ENCODE measurements around the gene SMOC1. TPM values are rescaled to one million over a fixed set of nuclear protein-coding genes. Genes with fewer than 3 reads are reported as not detected.

Gene SMOC1
- total RNA-seq, 2 experiments from 2014 or later = not detected

- DNase-seq = no peak
- Mint-ChIP-seq H3K4me1 (ENCODE audit: low read depth) (no peaks in the 10 kb centered on the region), H3K27ac (no peak overlapping the region), H3K4me3 (no peak overlapping the region), H3K27me3 (ENCODE audit: low read depth) (no peaks in the 10 kb centered on the region), H3K36me3 (ENCODE audit: low read depth) (no peaks in the 10 kb centered on the region), H3K9me3 (no peaks in the 10 kb centered on the region)
- CTCF ChIA-PET = interaction anchor here (0.7 kb wide), 1 partner anchor 764 kb away, joined by 3 read pairs; no protein-coding TSS in a partner anchor
- intact Hi-C loops (cut with micrococcal nuclease) = no loop called here
Observed at GRCh38 chr14:70032016-70032415, 152.8 kb downstream of the SMOC1 start.

GRCh38 chr14:70032447-70032846, 153.2 kb downstream of the SMOC1 start:
- Mint-ChIP-seq H3K4me1 (ENCODE audit: low read depth) (no peaks in the 10 kb centered on the region), H3K9me3 (no peaks in the 10 kb centered on the region), H3K27me3 (ENCODE audit: low read depth) (no peaks in the 10 kb centered on the region), H3K27ac (no peak overlapping the region), H3K36me3 (ENCODE audit: low read depth) (no peaks in the 10 kb centered on the region), H3K4me3 (no peak overlapping the region)
- DNase-seq = no peak
- CTCF ChIA-PET = interaction anchor here (0.6 to 0.7 kb wide), 2 partner anchors 20 to 763 kb away, joined by 3 read pairs; no protein-coding TSS in a partner anchor
- intact Hi-C loops (cut with micrococcal nuclease) = no loop called here

- Mint-ChIP-seq H3K27ac (no peak overlapping the region), H3K36me3 (ENCODE audit: low read depth) (no peaks in the 10 kb centered on the region), H3K27me3 (ENCODE audit: low read depth) (no peaks in the 10 kb centered on the region), H3K4me3 (no peak overlapping the region), H3K4me1 (ENCODE audit: low read depth) (no peaks in the 10 kb centered on the region), H3K9me3 (no peaks in the 10 kb centered on the region)
- intact Hi-C loops (cut with micrococcal nuclease) = no loop called here
- CTCF ChIA-PET = interaction anchor here (0.6 to 2.1 kb wide), 2 partner anchors 20 to 21 kb away, joined by 3 to 7 read pairs; no protein-coding TSS in a partner anchor
- DNase-seq = no peak
Observed at GRCh38 chr14:70033116-70033515, 153.9 kb downstream of the SMOC1 start.

- CTCF ChIA-PET = interaction anchor here (2.1 kb wide), 1 partner anchor 21 kb away, joined by 7 read pairs; no protein-coding TSS in a partner anchor
- DNase-seq = no peak
- no peaks in the 10 kb centered on the region for H3K4me1 Mint-ChIP-seq (ENCODE audit: low read depth)
- intact Hi-C loops (cut with micrococcal nuclease) = no loop called here
- no peak overlapping the region for H3K4me3 Mint-ChIP-seq
- H3K36me3 Mint-ChIP-seq (ENCODE audit: low read depth) = no peaks in the 10 kb centered on the region
- H3K27me3 Mint-ChIP-seq (ENCODE audit: low read depth) = peaks cover under 1% of the 10 kb centered on the region
- H3K9me3 Mint-ChIP-seq = no peaks in the 10 kb centered on the region
- no peak overlapping the region for H3K27ac Mint-ChIP-seq
Observed at GRCh38 chr14:70033561-70033960, 154.3 kb downstream of the SMOC1 start.

- CTCF ChIA-PET = interaction anchor here (0.7 to 2.1 kb wide), 2 partner anchors 21 to 82 kb away, joined by 3 to 7 read pairs; no protein-coding TSS in a partner anchor
- Mint-ChIP-seq H3K9me3 (no peaks in the 10 kb centered on the region), H3K27ac (no peak overlapping the region), H3K4me1 (ENCODE audit: low read depth) (no peaks in the 10 kb centered on the region), H3K36me3 (ENCODE audit: low read depth) (no peaks in the 10 kb centered on the region), H3K4me3 (no peak overlapping the region), H3K27me3 (ENCODE audit: low read depth) (peaks cover 5% of the 10 kb centered on the region)
- no peak for DNase-seq
- intact Hi-C loops (cut with micrococcal nuclease) = no loop called here
Observed at GRCh38 chr14:70034257-70034656, 155.0 kb downstream of the SMOC1 start.

GRCh38 chr14:70036665-70037064, 157.4 kb downstream of the SMOC1 start:
- Mint-ChIP-seq H3K27ac (no peak overlapping the region), H3K36me3 (ENCODE audit: low read depth) (no peaks in the 10 kb centered on the region), H3K27me3 (ENCODE audit: low read depth) (peaks cover 12% of the 10 kb centered on the region), H3K4me3 (no peak overlapping the region), H3K9me3 (no peaks in the 10 kb centered on the region), H3K4me1 (ENCODE audit: low read depth) (no peaks in the 10 kb centered on the region)
- peak; percentile 24 for DNase-seq
- CTCF ChIA-PET = interaction anchor here (1.3 kb wide), 1 partner anchor 9 kb away, joined by 4 read pairs; no protein-coding TSS in a partner anchor
- intact Hi-C loops (cut with micrococcal nuclease) = no loop called here

- Mint-ChIP-seq H3K27me3 (ENCODE audit: low read depth) (peaks cover 16% of the 10 kb centered on the region), H3K36me3 (ENCODE audit: low read depth) (no peaks in the 10 kb centered on the region), H3K4me1 (ENCODE audit: low read depth) (no peaks in the 10 kb centered on the region), H3K9me3 (no peaks in the 10 kb centered on the region), H3K27ac (no peak overlapping the region), H3K4me3 (no peak overlapping the region)
- DNase-seq = no peak
- intact Hi-C loops (cut with micrococcal nuclease) = no loop called here
- CTCF ChIA-PET = no interaction called here
Observed at GRCh38 chr14:70043001-70043400, 163.8 kb downstream of the SMOC1 start.

- no peak overlapping the region for H3K27ac Mint-ChIP-seq
- no peak overlapping the region for H3K4me3 Mint-ChIP-seq
- peaks cover 5% of the 10 kb centered on the region for H3K27me3 Mint-ChIP-seq (ENCODE audit: low read depth)
- H3K9me3 Mint-ChIP-seq = no peaks in the 10 kb centered on the region
- intact Hi-C loops (cut with micrococcal nuclease) = no loop called here
- CTCF ChIA-PET = interaction anchor here (0.8 kb wide), 1 partner anchor 28 kb away, joined by 4 read pairs; no protein-coding TSS in a partner anchor
- no peak for DNase-seq
- H3K4me1 Mint-ChIP-seq (ENCODE audit: low read depth) = no peaks in the 10 kb centered on the region
- no peaks in the 10 kb centered on the region for H3K36me3 Mint-ChIP-seq (ENCODE audit: low read depth)
Observed at GRCh38 chr14:70045310-70045709, 166.1 kb downstream of the SMOC1 start.

- no peaks in the 10 kb centered on the region for H3K36me3 Mint-ChIP-seq (ENCODE audit: low read depth)
- H3K27me3 Mint-ChIP-seq (ENCODE audit: low read depth) = peaks cover 5% of the 10 kb centered on the region
Observed at GRCh38 chr14:70045844-70046535, 166.8 kb downstream of the SMOC1 start.

GRCh38 chr14:70047598-70048312, 168.5 kb downstream of the SMOC1 start:
- Mint-ChIP-seq H3K36me3 (ENCODE audit: low read depth) (no peaks in the 10 kb centered on the region), H3K27ac (no peak overlapping the region), H3K27me3 (ENCODE audit: low read depth) (peaks cover 2% of the 10 kb centered on the region), H3K4me1 (ENCODE audit: low read depth) (peaks cover 6% of the 10 kb centered on the region), H3K4me3 (no peak overlapping the region), H3K9me3 (no peaks in the 10 kb centered on the region)
- CTCF ChIA-PET = no interaction called here
- DNase-seq = no peak
- intact Hi-C loops (cut with micrococcal nuclease) = no loop called here

More at GRCh38 chr14:70045844-70046535, 166.8 kb downstream of the SMOC1 start:
- H3K27ac Mint-ChIP-seq = no peak overlapping the region
- H3K4me3 Mint-ChIP-seq = no peak overlapping the region
- H3K9me3 Mint-ChIP-seq = no peaks in the 10 kb centered on the region
- peak; percentile 23 for DNase-seq
- CTCF ChIA-PET = no interaction called here
- no peaks in the 10 kb centered on the region for H3K4me1 Mint-ChIP-seq (ENCODE audit: low read depth)
- intact Hi-C loops (cut with micrococcal nuclease) = no loop called here

GRCh38 chr14:70048313-70048654, 169.1 kb downstream of the SMOC1 start:
- Mint-ChIP-seq H3K4me1 (ENCODE audit: low read depth) (peaks cover 6% of the 10 kb centered on the region), H3K9me3 (no peaks in the 10 kb centered on the region), H3K27me3 (ENCODE audit: low read depth) (peaks cover 2% of the 10 kb centered on the region), H3K4me3 (no peak overlapping the region), H3K36me3 (ENCODE audit: low read depth) (no peaks in the 10 kb centered on the region), H3K27ac (no peak overlapping the region)
- intact Hi-C loops (cut with micrococcal nuclease) = no loop called here
- no peak for DNase-seq
- CTCF ChIA-PET = no interaction called here

GRCh38 chr14:70049605-70050004, 170.4 kb downstream of the SMOC1 start:
- intact Hi-C loops (cut with micrococcal nuclease) = no loop called here
- Mint-ChIP-seq H3K9me3 (no peaks in the 10 kb centered on the region), H3K27ac (no peak overlapping the region), H3K4me1 (ENCODE audit: low read depth) (peaks cover 6% of the 10 kb centered on the region), H3K36me3 (ENCODE audit: low read depth) (no peaks in the 10 kb centered on the region), H3K4me3 (no peak overlapping the region), H3K27me3 (ENCODE audit: low read depth) (no peaks in the 10 kb centered on the region)
- CTCF ChIA-PET = no interaction called here
- no peak for DNase-seq

Measured in activated naive CD4-positive, alpha-beta T cell treated with anti-CD3 and anti-CD28 coated beads for 36 hours (primary cell).